GM19372 (cell line): ENCODE measurements around the gene TBATA.

Experiments used
- ATAC-seq: cut with Tn5 transposase; IDR thresholded peaks from one replicate; pipeline ENCODE4 v1.9.1; 2021; ENCODE audit warnings: mild to moderate bottlenecking, low read depth, moderate library complexity; ENCODE audit not compliant: unreplicated experiment

The TBATA gene

GRCh38 chr10:70763567-70763966 lies 21.6 kb downstream of the TBATA start:
- ATAC-seq, result no peak

DNA sequence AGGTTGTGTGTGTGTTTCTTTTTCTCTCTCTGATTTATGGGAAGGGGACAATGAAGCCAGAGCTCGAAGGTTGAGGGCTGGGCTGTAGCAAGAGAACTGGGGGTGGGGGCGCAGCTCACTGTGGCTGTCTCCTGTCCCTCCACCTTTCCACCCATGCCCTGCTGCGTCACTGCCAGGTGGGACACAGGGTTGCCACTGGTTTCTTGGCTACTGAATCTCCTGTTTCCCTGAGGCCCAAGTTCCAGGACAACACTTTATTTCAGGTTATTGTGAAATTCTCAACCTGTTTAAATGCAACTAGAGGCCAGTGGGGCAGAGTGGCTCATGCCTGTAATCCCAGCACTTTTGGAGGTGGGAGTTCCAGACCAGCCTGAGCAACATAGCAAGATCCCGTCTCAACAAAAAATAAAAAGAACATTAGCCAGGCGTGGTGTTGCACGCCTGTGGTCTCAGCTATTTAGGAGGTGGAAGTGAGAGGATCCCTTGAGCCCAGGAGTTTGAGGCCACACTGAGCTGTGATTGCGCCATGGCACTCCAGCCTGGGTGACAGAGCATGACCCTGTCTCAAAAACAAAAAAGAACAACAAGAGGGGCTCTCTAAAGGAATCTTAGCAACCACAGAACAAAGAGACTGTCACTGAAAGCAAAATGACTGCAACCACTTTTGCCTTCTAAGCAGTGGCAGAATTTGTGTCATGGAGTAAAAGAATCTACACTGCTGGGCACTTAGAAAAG lies 22.6 kb downstream of the TBATA start:
- ATAC-seq, result no peak

DNA sequence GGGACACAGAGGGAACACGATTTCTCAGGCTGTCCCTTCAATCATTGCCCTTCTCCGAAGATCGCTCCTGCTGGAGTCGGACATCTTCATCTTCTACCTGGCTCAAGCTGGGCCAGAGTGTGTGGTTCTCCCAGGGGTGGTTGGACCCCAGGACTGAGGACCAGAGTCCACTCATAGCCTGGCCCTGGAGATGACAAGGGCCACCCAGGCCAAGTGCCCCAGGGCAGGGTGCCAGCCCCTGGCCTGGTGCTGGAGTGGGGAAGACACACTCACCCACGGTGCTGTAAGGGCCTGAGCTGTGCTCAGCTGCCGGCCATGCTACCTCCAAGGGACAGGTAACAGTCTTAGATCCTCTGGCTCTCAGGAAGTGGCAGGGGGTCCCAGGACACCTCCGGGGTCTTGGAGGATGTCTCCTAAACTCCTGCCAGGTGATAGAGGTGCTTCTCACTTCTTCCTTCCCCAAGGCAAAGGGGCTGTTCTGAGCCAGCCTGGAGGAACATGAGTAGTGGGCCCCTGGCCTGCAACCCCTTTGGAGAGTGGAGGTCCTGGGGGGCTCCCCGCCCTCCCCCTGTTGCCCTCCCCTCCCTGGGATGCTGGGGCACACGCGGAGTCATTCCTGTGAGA lies 23.3 kb downstream of the TBATA start:
- ATAC-seq, result no peak

GRCh38 chr10:70761031-70761601 lies 24.1 kb downstream of the TBATA start:
- no peak for ATAC-seq

- no peak for ATAC-seq
Measured at GRCh38 chr10:70760271-70760787, 24.8 kb downstream of the TBATA start.

GRCh38 chr10:70759781-70760180 lies 25.4 kb downstream of the TBATA start:
- ATAC-seq, result no peak

GRCh38 chr10:70758757-70759514 lies 26.2 kb downstream of the TBATA start:
- ATAC-seq, result no peak

GRCh38 chr10:70757856-70758255 lies 27.3 kb downstream of the TBATA start:
- ATAC-seq, result no peak

- ATAC-seq, result no peak
Measured at GRCh38 chr10:70756700-70757360, 28.3 kb downstream of the TBATA start.

DNA sequence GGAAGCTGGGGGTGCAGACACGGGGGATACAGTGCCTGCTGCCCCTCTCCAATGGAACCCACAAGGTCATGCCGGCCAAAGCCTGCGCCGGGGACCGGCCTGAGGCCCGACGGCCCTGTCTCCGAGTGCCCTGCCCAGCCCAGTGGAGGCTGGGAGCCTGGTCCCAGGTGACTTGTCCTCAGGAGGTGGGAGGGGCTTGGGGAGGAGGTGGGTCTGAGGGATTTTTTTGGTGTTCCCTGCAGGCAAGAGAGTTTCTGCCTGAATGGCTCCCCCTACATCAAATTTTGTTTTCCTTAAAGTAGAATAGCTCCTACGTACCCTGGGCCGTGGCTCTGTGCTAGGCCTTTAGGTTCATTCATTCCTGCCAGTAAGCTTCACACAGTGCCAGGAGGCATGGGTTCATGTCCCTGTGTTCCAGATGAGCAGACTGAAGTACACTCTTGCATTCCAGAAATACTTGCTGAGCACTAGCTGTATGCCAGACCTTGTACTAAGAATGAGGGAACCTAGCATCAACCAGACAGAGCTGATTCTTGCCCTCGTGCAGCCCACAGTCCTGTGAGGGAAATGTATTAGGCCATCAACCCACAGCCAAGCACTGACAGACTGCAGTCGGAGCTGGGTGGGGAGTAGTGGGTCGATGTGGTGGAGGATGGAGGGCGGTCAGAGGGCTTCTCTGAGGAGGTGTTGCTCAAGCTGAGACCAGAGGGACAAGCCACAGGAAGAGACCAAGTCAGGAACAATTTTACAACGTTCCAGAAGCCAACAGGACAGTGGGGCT lies 31.1 kb downstream of the TBATA start:
- ATAC-seq, result no peak

DNA sequence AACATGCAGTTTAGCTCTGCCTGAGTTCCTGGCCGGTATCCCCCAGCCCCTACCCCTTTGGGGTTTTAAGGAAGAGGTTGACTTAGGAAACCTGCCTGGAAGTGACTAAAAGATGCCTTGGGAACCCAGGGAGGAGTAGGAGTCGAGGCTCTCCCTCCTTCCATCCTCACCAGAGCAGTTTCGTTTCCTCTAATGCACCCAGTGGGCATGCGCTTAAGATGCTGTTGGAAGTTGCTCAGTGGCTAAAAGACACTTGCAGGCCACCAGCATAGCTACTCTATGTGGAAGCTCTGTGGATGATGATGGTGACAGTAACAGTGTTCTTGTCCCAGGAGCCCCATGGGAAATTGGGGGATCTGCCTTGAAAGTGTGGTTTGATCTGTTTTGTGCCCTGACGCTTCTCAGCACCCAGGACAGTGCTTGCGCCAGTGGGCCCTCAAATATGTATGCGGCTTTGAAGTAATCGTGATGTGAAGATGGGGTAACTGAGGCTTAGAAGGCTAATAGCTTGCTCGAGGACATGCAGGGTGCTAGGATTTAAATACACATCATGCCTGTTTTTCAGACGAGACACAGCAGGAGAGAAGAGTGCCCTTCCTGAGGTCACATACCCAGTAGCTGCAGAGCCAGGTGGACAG lies 32.0 kb downstream of the TBATA start:
- no peak for ATAC-seq

- no peak for ATAC-seq
Measured at GRCh38 chr10:70752571-70752970, 32.6 kb downstream of the TBATA start.

GRCh38 chr10:70751991-70752390 lies 33.2 kb downstream of the TBATA start:
- no peak for ATAC-seq

- ATAC-seq, result no peak
Measured at GRCh38 chr10:70751356-70751755, 33.8 kb downstream of the TBATA start.

DNA sequence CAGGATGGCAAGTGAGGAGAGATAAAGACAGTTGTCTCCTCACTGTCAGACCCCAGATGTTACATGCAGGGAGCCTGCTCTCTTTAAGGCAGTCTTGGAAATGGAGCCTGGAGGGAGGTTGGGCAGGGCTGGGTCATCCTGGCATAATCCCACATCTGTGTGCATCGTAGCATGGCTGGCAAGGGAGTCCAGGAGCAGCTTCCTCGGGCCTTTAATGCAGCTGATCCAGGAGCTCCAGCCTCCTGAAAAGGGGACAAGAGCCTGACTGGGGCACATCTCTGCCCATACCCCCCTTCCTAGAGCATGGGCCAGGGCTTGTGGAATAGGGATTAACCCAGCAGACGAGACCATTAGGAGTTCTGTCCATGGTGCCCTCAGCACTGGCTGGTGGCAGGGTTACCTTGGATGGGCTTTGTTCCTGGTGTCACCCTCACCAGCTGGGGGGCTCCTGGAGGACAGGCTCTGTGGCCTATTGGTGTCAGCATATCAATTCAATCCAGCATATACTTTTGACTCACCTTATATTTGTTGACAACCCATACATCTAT lies 34.9 kb downstream of the TBATA start:
- ATAC-seq, result no peak

DNA sequence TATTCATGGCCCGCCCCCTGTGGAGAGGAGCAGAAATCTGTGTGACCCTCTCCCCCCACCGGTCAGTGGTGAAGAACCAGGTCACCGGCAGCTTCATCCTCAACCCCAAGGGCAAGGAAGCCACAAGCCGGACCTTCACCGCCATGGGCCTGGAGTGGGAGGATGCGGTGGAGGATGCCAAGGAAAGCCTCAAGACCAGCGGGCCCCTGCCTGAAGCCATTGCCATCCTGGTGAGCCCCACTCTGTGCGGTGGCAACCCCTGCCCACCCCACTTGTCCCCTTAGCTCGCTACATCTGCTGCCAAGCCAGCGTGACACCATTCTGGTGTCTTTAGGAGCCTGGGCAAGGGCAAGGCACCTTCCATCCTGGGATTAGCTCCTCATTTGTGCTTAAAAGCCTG lies 35.4 kb downstream of the TBATA start:
- no peak for ATAC-seq

DNA sequence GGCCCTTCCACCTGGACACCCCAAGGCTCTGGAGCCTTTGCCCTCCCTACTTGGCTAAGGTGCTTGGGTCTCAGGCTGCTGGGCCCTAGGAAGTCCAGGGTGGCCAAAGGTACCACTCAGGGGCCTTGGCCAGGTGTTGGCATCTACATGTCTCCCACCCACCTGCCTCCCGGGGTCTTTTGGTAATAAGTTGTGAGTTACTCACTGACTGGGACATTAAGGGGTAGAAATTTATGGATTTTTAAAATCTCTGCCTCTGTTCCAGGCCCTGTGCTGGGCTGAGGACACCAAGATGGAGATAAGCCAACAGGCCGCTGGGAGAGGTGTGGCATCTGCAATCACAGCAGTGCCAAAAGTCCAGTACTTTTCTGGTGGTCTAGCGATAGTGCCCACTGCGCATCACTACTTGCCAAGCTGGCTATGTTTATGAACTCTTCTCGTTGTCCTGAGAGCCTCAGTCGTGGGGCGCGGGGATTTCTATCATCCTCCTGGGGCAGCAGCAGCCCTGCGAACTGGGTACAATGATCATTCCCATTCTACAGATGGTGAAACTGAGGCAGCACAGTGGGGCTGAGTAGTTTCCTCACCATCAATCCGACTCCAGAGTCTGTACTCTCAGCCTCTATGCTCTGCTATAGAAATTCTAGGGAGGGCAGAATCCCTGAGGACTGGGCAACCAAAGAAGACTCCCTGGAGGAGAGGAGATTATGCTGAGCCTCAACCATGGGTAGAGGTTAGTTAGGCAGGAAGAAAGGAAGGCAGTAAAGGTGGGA lies 36.2 kb downstream of the TBATA start:
- no peak for ATAC-seq

DNA sequence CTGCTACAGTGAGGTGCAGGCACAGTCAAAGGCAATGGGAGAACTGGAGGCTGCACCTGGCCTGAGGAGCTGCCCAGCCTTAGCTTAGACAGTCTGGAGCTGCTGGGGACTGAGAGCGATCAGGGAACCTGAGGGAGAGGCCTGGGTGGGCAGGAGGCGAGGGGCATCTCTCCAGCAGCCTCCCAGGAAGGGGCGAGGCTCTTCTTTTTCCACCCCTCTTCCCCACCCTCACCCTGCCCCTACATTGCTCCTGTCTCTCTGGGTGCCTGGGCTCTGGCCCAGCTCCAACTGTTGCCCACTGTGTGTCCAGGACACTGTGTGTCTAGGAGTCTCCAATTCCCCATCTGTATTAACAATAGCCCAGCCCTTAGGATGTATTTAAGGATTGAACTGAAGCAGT lies 36.9 kb downstream of the TBATA start:
- no peak for ATAC-seq
